ENCODE data around the gene FGF4. TPM values are rescaled to one million over a fixed set of nuclear protein-coding genes. Genes with fewer than 3 reads are reported as not detected.
"Not testable (repeated sequence)": the region's sequence is repeated elsewhere in the genome, so short reads cannot be mapped to it uniquely, and the experiment has no call there.

FGF4 gene
- total RNA-seq, 2 experiments from 2014 or later, result not detected

GRCh38 chr11:69773626-69774353 lies 1.4 kb downstream of the FGF4 start:
- no peaks in the 10 kb centered on the region for H3K36me3 Mint-ChIP-seq (ENCODE audit: low read depth)
- CTCF ChIA-PET, result no interaction called here
- H3K9me3 Mint-ChIP-seq, result no peaks in the 10 kb centered on the region
- DNase-seq (no peak), ATAC-seq (no peak)
- POLR2A ChIA-PET, result no interaction called here
- H3K4me3 Mint-ChIP-seq, result no peak overlapping the region
- intact Hi-C loops (cut with micrococcal nuclease), result no loop called here
- H3K27ac Mint-ChIP-seq, result no peak overlapping the region
- peaks cover 43% of the 10 kb centered on the region for H3K27me3 Mint-ChIP-seq
- TF ChIP-seq CTCF (IDR thresholded peaks at IDR 0.05), result no peak
- no peaks in the 10 kb centered on the region for H3K4me1 Mint-ChIP-seq (ENCODE audit: low read depth)

- Mint-ChIP-seq H3K27me3 (peaks cover 33% of the 10 kb centered on the region), H3K9me3 (no peaks in the 10 kb centered on the region), H3K4me3 (no peak overlapping the region), H3K27ac (no peak overlapping the region), H3K4me1 (ENCODE audit: low read depth) (no peaks in the 10 kb centered on the region), H3K36me3 (ENCODE audit: low read depth) (no peaks in the 10 kb centered on the region)
- intact Hi-C loops (cut with micrococcal nuclease), result no loop called here
- ChIA-PET POLR2A (no interaction called here), CTCF (no interaction called here)
- TF ChIP-seq CTCF (IDR thresholded peaks at IDR 0.05), result no peak
- DNase-seq (no peak), ATAC-seq (no peak)
Observed at GRCh38 chr11:69771466-69771865, 3.7 kb downstream of the FGF4 start.

GRCh38 chr11:69770540-69770939 lies 4.6 kb downstream of the FGF4 start:
- no peak overlapping the region for H3K4me3 Mint-ChIP-seq
- no peak for TF ChIP-seq CTCF (IDR thresholded peaks at IDR 0.05)
- ATAC-seq (no peak), DNase-seq (no peak)
- H3K27me3 Mint-ChIP-seq, result peaks cover 27% of the 10 kb centered on the region
- ChIA-PET CTCF (interaction anchor here (1.1 kb wide), 1 partner anchor 30 kb away, joined by 3 read pairs; no protein-coding TSS in a partner anchor), POLR2A (interaction anchor here (1.3 kb wide), 1 partner anchor 11 kb away, joined by 3 read pairs; no protein-coding TSS in a partner anchor)
- H3K27ac Mint-ChIP-seq, result no peak overlapping the region
- no peaks in the 10 kb centered on the region for H3K4me1 Mint-ChIP-seq (ENCODE audit: low read depth)
- no peaks in the 10 kb centered on the region for H3K36me3 Mint-ChIP-seq (ENCODE audit: low read depth)
- intact Hi-C loops (cut with micrococcal nuclease), result no loop called here
- no peaks in the 10 kb centered on the region for H3K9me3 Mint-ChIP-seq

- intact Hi-C loops (cut with micrococcal nuclease), result no loop called here
- Mint-ChIP-seq H3K27me3 (peaks cover 8% of the 10 kb centered on the region), H3K27ac (no peak overlapping the region), H3K4me1 (ENCODE audit: low read depth) (no peaks in the 10 kb centered on the region), H3K36me3 (ENCODE audit: low read depth) (no peaks in the 10 kb centered on the region), H3K4me3 (no peak overlapping the region), H3K9me3 (no peaks in the 10 kb centered on the region)
- DNase-seq (no peak), ATAC-seq (no peak)
- ChIA-PET CTCF (no interaction called here), POLR2A (no interaction called here)
- TF ChIP-seq CTCF (IDR thresholded peaks at IDR 0.05), result no peak
Observed at GRCh38 chr11:69765498-69765995, 9.6 kb downstream of the FGF4 start.

GRCh38 chr11:69764918-69765317 lies 10.2 kb downstream of the FGF4 start:
- intact Hi-C loops (cut with micrococcal nuclease); H3K27ac Mint-ChIP-seq; POLR2A ChIA-PET; ATAC-seq; H3K4me3 Mint-ChIP-seq; H3K36me3 Mint-ChIP-seq (ENCODE audit: low read depth); H3K9me3 Mint-ChIP-seq; H3K4me1 Mint-ChIP-seq (ENCODE audit: low read depth); H3K27me3 Mint-ChIP-seq; DNase-seq; CTCF ChIA-PET: not testable (repeated sequence)

All from activated CD8-positive, alpha-beta T cell treated with anti-CD3 and anti-CD28 coated beads for 36 hours (primary cell).